VCaP (cell line): ENCODE measurements around the gene EGFLAM.

Source experiments
- H3K27ac ChIP-seq: fragments of 450-650 bp; 2 replicates; pipeline ENCODE4 v1.5.1; 2017
- TF ChIP-seq, protein P1 (sequence below): fragments of 450-650 bp; conservative IDR thresholded peaks from 2 replicates; pipeline ENCODE4 v1.5.1; 2017; ENCODE audit warnings: mild to moderate bottlenecking, moderate library complexity

The EGFLAM gene

GRCh38 chr5:38234737-38235136 is 23.6 kb upstream of the EGFLAM start:
- H3K27ac ChIP-seq: no peak overlapping the region
- TF ChIP-seq, protein P1, sequence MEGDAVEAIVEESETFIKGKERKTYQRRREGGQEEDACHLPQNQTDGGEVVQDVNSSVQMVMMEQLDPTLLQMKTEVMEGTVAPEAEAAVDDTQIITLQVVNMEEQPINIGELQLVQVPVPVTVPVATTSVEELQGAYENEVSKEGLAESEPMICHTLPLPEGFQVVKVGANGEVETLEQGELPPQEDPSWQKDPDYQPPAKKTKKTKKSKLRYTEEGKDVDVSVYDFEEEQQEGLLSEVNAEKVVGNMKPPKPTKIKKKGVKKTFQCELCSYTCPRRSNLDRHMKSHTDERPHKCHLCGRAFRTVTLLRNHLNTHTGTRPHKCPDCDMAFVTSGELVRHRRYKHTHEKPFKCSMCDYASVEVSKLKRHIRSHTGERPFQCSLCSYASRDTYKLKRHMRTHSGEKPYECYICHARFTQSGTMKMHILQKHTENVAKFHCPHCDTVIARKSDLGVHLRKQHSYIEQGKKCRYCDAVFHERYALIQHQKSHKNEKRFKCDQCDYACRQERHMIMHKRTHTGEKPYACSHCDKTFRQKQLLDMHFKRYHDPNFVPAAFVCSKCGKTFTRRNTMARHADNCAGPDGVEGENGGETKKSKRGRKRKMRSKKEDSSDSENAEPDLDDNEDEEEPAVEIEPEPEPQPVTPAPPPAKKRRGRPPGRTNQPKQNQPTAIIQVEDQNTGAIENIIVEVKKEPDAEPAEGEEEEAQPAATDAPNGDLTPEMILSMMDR: no peak

DNA sequence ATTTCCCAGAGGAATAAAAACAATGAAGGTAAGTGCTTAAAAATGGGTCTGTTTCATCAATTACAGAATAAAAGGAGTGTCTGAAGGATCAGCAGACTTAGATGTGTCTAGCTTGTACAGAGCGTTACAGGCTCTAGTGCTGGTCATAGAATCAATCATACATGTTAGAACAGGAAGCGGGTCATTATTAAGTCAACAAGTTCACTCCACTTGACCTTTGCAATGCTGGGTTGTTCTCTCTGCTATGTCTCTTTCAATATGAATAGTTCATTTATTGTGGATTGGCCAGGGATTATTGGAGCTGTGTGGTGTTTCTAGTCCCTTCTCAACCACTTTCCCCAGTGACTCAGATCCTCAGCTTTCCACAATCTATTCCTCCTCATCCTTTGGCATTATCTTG is 20.7 kb upstream of the EGFLAM start:
- H3K27ac ChIP-seq: no peak overlapping the region
- TF ChIP-seq, protein P1: no peak

- TF ChIP-seq, protein P1: no peak
- no peak overlapping the region for H3K27ac ChIP-seq
These were observed 18.1 kb upstream of the EGFLAM start for GRCh38 chr5:38240212-38240611.

GRCh38 chr5:38241655-38242054 is 16.7 kb upstream of the EGFLAM start:
- TF ChIP-seq, protein P1: no peak
- H3K27ac ChIP-seq: no peak overlapping the region

GRCh38 chr5:38245307-38245706 is 13.1 kb upstream of the EGFLAM start:
- TF ChIP-seq, protein P1: no peak
- no peak overlapping the region for H3K27ac ChIP-seq

- H3K27ac ChIP-seq: no peak overlapping the region
- TF ChIP-seq, protein P1: no peak
These were observed 9.1 kb upstream of the EGFLAM start for GRCh38 chr5:38249301-38249700.

DNA sequence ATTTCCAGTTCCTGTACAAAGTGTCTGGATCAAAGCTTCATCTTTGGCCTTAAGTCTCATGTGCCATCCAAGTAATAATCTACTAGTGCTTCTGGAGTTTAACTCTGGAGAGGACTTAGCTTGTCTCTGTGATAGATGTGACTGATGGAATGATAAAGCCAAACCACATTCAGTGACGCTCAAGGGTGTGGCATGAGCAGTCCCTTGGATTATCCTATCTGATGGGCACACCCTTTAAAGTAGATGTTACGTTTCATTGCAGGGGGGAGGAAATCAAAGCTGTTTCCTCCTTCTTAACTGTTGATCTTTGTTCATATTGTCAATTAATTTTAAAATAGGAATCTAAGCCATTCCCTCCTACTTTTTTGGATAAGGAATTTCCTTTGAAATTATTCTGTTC is 8.5 kb upstream of the EGFLAM start:
- H3K27ac ChIP-seq: no peak overlapping the region
- TF ChIP-seq, protein P1: no peak
